Transverse colon (tissue), 4 donors: ENCODE results near the gene EPHB2. TPM values are rescaled to one million over a fixed set of nuclear protein-coding genes. Genes with fewer than 3 reads are reported as not detected.
"Not testable (repeated sequence)": the region's sequence is repeated elsewhere in the genome, so short reads cannot be mapped to it uniquely, and the experiment has no call there.

ENCODE experiments used
- DNase-seq: peaks from one replicate; pipeline ENCODE4 v3.0.0-alpha.2; 2019
- H3K27ac ChIP-seq, 4 donors: fragments of 200-600 bp; sonication (generic); 2 replicates each; pipeline ENCODE4 v1.5.1; 2016 to 2018; ENCODE audit warnings: inconsistent platforms in 4 of 4
- H3K27me3 ChIP-seq: fragments of 200-600 bp; sonication (generic); 2 replicates; pipeline ENCODE4 v1.5.1; 2017; ENCODE audit warnings: inconsistent platforms
- H3K36me3 ChIP-seq, 4 donors: fragments of 200-600 bp; sonication (generic); 2 replicates each; pipeline ENCODE4 v1.5.1; 2017 to 2019; ENCODE audit warnings: inconsistent platforms in 4 of 4
- H3K4me1 ChIP-seq, 4 donors: fragments of 200-600 bp; sonication (generic); 2 replicates each; pipeline ENCODE4 v1.5.1; 2017 to 2020; ENCODE audit warnings: inconsistent platforms in 4 of 4
- H3K4me3 ChIP-seq, 4 donors: fragments of 200-600 bp; sonication (generic); 1 replicate in 1 of 4; 2 replicates in 3 of 4; pipeline versions ENCODE4 v1.5.1 to v1.6.1; 2017 to 2019; ENCODE audit warnings: inconsistent platforms in 4 of 4
- H3K9me3 ChIP-seq, 2 donors: fragments of 200-600 bp; sonication (generic); 2 replicates each; pipeline ENCODE4 v1.5.1; 2017 to 2019; ENCODE audit warnings: inconsistent platforms in 2 of 2
- CTCF ChIP-seq, 5 experiments: fragments of 200-600 bp in 3 of 5; fragments of 450-650 bp in 2 of 5; sonication (generic) in 3 of 5; IDR thresholded peaks; 1 replicate in 2 of 5; 2 replicates in 3 of 5; pipeline ENCODE4 v1.5.1; 2016 to 2017; ENCODE audit warnings: antibody characterized with exemption in 5 of 5, inconsistent platforms in 3 of 5, mild to moderate bottlenecking in 2 of 5, moderate library complexity in 1 of 5
- EP300 ChIP-seq: sonication (generic); formaldehyde crosslinking; IDR thresholded peaks from one replicate; pipeline ENCODE4 v1.6.1; 2017; ENCODE audit warnings: antibody characterized with exemption, low read depth
- POLR2A ChIP-seq: fragments of 450-650 bp; IDR thresholded peaks from one replicate; pipeline ENCODE4 v1.6.1; 2016; ENCODE audit warnings: antibody characterized with exemption, mild to moderate bottlenecking, moderate library complexity
- POLR2AphosphoS5 ChIP-seq, 3 donors: sonication (generic); formaldehyde crosslinking; IDR thresholded peaks; one replicate each; pipeline ENCODE4 v1.6.1; 2016; ENCODE audit warnings: antibody characterized with exemption in 3 of 3
- WGBS, 2 donors: methylation state at CpG; one replicate each; pipeline ENCODE4 v1.1.5; 2018; ENCODE audit warnings: low coverage in 1 of 2; 5-methylcytosine and 5-hydroxymethylcytosine counted together
- in situ Hi-C, 4 donors: fragments of 200-750 bp; cut with MboI; loops; one replicate each; pipeline versions ENCODE4 v1.15.0 to v1.15.1; 2017; ENCODE audit warnings: low sequenced_read_pairs in 3 of 4, low pct_ligation_motif_present in 1 of 4, low pct_unique_long_range_greater_than_20kb in 1 of 4
- intact Hi-C: fragments of 100-400 bp; cut with DNase I; formaldehyde crosslinking; loops from one replicate; pipeline ENCODE4 v1.15.1; 2023; ENCODE audit warnings: low total_unique reads
- total RNA-seq, 4 donors: library from RNA; depleted of rRNA; stranded (reverse); fragments of >200 nt; gene quantifications; one replicate each; pipeline ENCODE4 v1.1.0, GENCODE V29; 2016

EPHB2 gene
- total RNA-seq, 4 donors from 2014 or later: 3.0 to 152 (median 27.9) TPM

GRCh38 chr1:22830757-22831340 is 120.2 kb downstream of the EPHB2 start:
- Histone ChIP-seq H3K4me3 (no peak overlapping the region), H3K4me1 (peaks cover 0 to 21% (median 6%) of the 10 kb centered on the region in 4 donors), H3K27me3 (no peaks in the 10 kb centered on the region), H3K36me3 (no peaks in the 10 kb centered on the region), H3K9me3 (no peaks in the 10 kb centered on the region), H3K27ac (no peak overlapping the region)
- intact Hi-C loops (no loop called here), in situ Hi-C loops (no loop called here)
- TF ChIP-seq EP300: no peak
- no peak for DNase-seq
- WGBS, 2 donors: 80 to 86% methylated on average over 1 to 7 of the region's 7 CpGs

DNA sequence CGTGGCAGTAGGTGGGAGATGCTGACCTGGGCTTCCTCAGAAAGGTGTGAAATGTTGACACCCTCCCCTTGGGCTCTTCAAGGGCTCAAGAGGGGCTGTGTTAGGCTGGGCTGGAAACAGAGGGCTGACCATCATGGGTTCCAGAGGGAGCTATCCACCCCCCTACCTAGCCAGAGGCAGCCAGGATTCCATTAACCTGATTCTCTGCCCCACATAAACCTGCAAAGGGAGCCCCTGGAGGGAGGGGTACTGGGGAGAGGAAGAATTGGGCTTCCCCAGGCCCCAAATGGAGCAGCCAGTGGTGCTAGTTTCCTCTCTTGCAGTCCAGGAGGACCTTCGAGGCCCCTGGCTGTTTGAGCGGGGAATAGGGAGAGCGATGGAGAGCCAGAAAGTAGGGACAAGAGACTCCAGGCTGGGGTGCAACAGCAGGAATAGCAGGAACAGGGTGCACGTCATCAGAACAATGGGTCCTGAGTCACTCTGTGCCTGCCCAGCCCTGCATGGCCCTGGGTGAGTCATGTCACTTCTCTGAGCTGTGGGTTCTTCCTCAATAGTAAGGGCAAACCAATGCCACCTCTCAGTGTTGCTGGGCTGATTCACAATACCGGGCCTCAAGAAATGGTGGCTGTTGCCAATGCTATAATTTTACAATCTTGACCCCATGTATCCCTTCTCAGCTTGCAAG is 121.2 kb downstream of the EPHB2 start:
- TF ChIP-seq EP300 (no peak), POLR2AphosphoS5 (IDR thresholded peaks at IDR 0.05) (peak in 1 of 3 donors; percentile 16)
- in situ Hi-C loops: no loop called here
- Histone ChIP-seq H3K27me3 (no peaks in the 10 kb centered on the region), H3K4me3 (no peak overlapping the region), H3K9me3 (no peaks in the 10 kb centered on the region), H3K36me3 (no peaks in the 10 kb centered on the region), H3K27ac (peak overlapping the region in 3 of 4 donors; percentile 34 to 51 (median 36)), H3K4me1 (peaks cover 0 to 11% (median 2%) of the 10 kb centered on the region in 4 donors)
- intact Hi-C loops: no loop called here
- WGBS, 2 donors: 10 to 64% methylated on average over 2 to 6 of the region's 6 CpGs
- DNase-seq: peak; percentile 69

DNA sequence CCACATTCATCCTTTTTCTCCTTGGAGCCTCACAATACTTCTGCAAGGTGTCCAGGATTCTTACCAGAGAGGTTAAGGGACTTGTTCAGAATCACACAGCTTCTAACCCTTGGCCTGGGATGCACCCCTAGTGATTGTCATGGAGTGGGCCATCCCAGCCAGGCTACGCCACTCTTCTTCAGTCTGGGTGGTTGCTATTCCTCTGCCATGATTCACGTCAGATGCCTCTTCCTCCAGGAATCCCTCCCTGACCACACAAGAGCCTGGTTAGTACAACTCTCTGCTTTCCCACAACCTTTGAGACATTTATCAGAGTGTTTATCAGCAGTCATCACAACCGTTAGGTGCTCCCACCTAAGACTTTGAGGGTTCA is 121.8 kb downstream of the EPHB2 start:
- H3K36me3 ChIP-seq: no peaks in the 10 kb centered on the region
- no peak overlapping the region for H3K4me3 ChIP-seq
- peak overlapping the region in 2 of 4 donors; percentile 34 to 43 for H3K27ac ChIP-seq
- in situ Hi-C loops: no loop called here
- WGBS, 2 donors: 91 to 100% methylated on average over 1 to 3 of the region's 3 CpGs
- DNase-seq: no peak
- no peaks in the 10 kb centered on the region for H3K27me3 ChIP-seq
- no peaks in the 10 kb centered on the region for H3K9me3 ChIP-seq
- intact Hi-C loops: no loop called here
- TF ChIP-seq EP300 (no peak), POLR2A (no peak), CTCF (IDR thresholded peaks at IDR 0.05) (no peak), POLR2AphosphoS5 (IDR thresholded peaks at IDR 0.05) (no peak)
- H3K4me1 ChIP-seq: peaks cover 0 to 8% (median 2%) of the 10 kb centered on the region in 4 donors

GRCh38 chr1:22833699-22834098 is 123.1 kb downstream of the EPHB2 start:
- intact Hi-C loops: no loop called here
- Histone ChIP-seq H3K27ac (no peak overlapping the region), H3K9me3 (no peaks in the 10 kb centered on the region), H3K36me3 (no peaks in the 10 kb centered on the region), H3K27me3 (no peaks in the 10 kb centered on the region), H3K4me3 (no peak overlapping the region), H3K4me1 (peaks cover 0 to 8% (median 2%) of the 10 kb centered on the region in 4 donors)
- in situ Hi-C loops: no loop called here
- DNase-seq: no peak
- no peak for TF ChIP-seq CTCF (IDR thresholded peaks at IDR 0.05)
- WGBS, 2 donors: 80 to 89% methylated on average over 1 of the region's 1 CpG

DNA sequence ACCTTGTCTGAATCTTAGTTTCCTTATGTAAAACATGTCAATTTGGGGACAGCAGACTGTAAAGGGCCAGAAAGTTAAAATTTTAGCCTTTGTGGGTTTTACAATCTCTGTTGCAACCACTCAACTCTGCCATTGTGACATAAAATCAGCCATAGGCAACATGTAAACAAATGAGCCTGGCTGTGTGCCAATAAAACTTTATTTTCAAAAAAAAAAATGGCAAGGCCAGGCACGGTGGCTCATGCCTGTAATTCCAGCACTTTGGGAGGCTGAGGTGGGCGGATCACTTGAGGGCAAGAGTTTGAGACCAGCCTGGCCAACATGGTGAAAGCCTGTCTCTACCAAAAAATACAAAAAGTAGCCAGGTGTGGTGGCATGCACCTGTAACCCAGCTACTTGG is 123.8 kb downstream of the EPHB2 start:
- H3K4me1 ChIP-seq, in situ Hi-C loops, H3K9me3 ChIP-seq, H3K4me3 ChIP-seq, intact Hi-C loops, DNase-seq, H3K36me3 ChIP-seq, H3K27me3 ChIP-seq, H3K27ac ChIP-seq: not testable (repeated sequence)
- 56 to 72% methylated on average over 2 of the region's 2 CpGs for WGBS, 2 donors
